HG02610 (cell line): ENCODE results near the gene PARD3.

Source experiments
- ATAC-seq: cut with Tn5 transposase; IDR thresholded peaks from one replicate; pipeline ENCODE4 v1.9.1; 2021; ENCODE audit warnings: mild to moderate bottlenecking, moderate library complexity; ENCODE audit not compliant: unreplicated experiment

Gene PARD3

DNA sequence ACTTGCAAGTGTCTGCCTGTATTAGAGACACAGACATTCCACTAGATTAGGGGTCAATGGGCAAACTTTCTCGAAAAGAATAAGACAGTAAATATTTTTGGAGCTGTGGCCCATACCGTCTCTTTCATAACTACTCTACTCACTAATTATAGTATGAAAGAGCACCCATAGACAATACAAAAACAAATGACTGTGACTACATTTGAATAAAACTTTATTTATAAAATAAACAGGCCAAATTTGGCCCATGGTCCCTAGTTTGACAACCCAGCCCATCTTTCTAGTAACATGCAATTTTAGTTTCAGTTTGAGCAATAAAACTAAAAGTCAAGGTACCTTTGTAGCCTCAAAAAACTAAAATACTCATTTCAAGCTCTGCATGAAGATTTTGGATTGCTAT lies 294.6 kb downstream of the PARD3 start:
- no peak for ATAC-seq

DNA sequence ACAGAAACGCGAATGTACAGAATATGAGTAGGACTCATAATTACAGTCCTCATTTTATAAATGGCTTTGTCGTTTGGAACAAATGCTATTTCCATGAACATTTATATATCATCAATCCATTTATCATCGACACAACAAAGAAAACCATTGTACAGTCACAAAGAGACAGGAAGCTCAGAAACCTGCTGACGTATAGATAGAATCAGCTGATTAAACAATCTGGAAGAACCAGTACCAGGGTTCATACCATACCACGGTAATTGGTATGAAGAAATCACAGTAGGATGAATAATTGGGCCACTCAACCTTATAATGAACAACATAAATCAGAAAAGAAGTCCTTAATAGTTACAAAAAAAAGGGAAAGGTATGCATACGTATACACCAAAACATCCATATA lies 295.0 kb downstream of the PARD3 start:
- no peak for ATAC-seq

DNA sequence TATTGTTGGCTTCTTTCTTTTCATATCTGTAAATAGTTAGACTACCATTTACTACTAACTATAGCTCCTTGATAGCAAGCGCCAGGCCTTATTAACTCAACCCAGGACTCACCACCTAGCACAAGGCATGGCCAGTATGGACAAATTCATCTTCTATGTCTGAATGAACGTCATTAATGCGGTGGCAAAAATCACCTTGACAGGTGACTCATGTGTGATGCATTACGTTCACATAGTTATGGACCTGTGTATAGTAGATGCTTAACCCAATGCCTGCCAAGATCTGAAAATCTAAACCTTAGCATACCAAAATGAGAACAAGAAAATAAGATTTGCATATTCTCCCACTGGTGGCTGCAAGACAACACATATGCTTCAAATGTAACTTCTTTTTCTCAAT lies 300.8 kb downstream of the PARD3 start:
- ATAC-seq = no peak

DNA sequence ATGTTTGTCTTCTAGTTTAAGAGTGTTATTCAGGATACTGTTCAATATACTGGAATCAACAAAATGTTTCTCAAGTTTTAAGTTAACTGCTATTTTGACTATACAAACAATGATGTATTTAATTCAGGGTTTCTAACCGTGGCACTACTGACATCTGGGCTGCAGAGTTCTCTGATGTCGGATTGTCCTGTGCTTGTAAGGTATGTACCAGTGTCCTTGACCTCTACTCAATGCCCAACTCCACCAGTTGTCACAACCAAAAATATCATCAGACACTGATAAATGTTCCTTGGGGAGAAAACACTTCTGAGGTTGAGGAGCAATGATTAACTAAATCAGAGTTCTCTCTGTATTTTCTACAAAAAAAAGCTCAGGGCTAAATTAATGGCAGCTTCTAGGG lies 301.5 kb downstream of the PARD3 start:
- ATAC-seq = no peak

DNA sequence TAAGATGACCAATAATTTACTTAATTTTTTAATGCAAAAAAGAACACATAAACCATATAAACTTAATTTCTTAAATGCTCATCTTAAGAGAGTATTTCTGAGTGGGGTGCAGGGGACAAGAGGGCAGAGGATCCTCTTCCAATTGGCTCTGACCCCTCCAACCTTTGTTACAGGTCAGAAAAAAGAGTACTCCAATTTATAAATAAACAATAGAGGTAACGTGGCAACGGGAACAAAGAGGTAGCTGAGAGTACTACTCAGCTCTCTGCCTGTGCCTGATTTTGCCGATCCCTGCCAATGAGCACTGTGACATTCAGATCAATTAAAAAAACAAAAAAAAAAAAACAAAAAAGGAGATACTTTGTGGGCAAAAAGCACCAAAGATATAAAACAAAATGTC lies 307.9 kb downstream of the PARD3 start:
- no peak for ATAC-seq

DNA sequence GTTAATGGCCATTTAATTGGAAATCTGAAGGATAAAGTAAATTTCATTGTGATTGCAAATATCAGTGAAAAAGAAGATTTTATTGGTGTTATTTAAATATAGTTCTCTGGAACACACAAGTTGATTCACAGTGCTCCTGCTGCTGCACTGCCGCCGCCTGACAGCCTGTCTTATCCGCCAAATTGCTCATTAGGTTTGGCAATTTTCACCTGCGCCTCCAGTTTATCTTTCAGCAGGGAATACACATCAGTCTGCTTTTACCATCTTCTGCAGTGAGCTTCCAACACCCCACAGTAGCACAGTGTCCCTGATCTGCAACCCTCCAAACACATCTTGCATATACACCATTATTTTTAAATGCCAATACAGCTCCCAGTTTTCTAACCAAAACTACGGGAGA lies 308.3 kb downstream of the PARD3 start:
- ATAC-seq = no peak

DNA sequence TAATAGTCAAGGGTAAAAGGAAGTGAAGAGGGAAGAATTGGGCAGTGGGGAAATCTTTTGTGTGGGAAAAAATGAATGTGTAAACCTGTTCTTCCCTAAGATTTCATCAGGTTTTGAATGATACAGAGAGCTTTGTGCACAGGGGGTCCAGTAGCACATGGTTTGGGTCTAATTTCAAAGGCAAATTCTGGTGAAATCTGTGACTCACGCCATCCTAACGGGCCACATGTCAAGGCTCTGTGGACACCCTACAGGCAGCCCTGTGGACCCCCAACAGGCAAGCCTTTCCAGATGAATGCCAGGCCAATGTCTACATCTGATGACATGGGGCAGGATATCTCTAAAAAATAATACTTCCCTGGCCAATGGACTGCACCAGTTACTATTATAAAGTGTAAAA lies 309.8 kb downstream of the PARD3 start:
- no peak for ATAC-seq

DNA sequence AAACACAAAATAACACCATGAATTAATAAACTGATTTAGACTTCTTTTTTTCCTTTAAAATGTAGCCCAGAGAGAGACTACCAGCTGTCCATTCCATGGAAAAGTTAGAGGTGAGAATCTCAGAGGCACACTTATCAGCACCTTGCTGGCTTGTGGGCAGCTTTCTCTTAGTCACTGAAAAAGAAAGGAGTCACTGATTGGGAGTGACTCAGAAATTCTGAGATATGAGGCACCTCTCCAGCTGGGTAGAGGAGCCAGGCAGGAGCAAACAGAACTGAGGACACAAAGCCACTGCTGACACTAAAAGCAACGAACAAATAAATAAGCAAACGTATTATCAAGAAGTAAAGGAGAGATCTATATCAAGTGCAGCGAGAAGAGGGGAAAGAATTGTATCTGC lies 310.6 kb downstream of the PARD3 start:
- ATAC-seq = no peak

DNA sequence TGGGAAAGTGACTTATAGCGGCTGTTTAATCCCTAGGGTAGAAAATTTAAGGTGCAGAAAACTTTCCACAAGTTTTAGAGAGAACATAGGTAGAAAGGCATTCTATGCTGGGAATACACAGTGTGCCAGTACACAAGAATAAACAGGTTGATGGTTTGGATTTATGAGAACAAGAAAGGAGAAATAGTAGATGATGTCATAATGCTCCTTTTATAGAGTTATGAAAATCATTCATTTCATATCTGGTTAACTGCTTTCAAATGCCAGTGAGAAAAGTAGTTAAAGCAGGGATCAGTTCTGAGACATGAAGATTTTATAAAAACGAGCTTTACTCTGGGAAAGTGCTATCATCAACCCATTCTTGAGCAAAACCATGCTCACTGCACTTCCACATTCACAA lies 311.4 kb downstream of the PARD3 start:
- no peak for ATAC-seq

DNA sequence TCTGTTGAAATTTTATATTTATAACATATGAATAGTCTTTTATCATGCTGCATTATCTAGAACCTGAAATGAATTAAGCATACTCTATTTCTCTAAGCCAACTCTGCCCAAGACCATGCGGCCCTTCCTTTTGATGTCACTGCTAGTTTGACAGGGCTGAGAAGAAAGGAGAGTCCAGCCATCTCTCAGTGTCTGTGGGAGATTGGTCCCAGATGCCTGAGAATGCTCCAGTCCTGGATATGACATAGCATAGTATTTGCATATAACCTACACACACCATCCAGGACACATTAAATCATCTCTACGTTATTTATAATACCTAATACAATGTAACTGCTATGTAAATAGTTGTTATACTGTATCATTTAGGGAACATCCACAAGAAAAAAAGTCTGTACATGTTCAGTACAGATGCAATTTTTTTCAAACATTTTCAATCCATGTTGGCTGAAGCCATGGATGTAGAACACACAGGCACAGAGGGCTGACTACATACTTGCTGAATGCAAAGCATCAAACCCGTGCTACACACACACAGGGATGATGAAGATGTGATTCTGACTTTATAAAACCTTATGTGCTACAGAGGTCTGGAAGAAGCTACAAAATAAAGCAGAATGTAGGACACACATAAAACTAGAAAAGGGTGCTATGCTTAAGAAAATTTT lies 315.4 kb downstream of the PARD3 start:
- no peak for ATAC-seq

DNA sequence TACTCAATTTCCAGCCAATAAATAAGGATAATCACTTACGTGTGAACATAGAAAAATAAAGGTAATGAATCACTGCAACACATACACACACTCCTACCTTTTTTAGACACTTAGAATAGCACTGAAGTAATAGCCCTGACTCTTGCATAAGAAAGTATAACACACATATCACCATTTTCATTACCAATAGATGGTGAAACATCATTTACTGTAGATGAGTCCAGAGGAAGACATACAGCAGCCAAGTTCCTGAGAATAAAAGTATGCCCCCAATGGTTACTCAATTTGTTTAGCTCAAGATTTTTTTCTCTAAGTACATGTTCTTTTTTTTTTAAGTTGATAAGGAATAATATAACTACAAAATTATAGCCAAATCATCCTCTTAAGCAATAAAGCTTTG lies 316.3 kb downstream of the PARD3 start:
- ATAC-seq = no peak

DNA sequence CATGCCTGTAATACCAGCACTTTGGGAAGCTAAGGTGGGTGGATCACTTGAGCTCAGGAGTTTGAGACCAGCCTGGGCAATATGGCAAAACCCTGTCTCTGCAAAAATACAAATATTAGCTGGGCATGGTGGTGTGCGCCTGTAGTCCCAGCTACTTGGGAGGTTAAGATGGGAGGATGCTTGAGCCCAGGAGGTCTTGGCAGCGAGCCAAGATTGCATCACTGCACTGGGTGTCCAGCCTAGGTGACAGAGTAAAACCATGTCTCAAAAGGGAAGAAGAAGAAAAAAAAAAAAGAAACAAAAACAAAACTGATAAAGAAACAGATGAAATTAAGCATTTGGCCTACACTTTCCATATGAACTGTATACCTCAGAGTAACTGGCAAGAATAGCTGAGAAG lies 319.2 kb downstream of the PARD3 start:
- ATAC-seq = no peak

DNA sequence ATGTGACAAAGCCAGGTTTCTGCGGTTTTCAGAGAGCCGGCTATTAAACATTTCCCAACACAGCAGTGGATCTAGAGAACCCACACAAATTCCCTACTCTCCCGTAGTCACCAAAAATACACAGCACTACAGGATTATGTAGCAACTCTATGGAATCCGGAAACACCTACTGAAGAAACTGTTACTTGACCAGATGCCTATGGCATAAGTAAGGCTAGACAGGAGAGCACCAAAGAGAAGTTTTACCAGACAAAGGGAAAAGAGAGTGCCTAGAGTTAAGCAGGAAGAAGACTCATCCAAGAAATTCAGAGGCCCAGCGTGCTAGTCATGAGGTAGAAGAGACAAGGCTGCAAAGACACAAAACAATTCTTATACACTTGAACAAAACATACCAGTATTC lies 321.1 kb downstream of the PARD3 start:
- ATAC-seq = no peak

DNA sequence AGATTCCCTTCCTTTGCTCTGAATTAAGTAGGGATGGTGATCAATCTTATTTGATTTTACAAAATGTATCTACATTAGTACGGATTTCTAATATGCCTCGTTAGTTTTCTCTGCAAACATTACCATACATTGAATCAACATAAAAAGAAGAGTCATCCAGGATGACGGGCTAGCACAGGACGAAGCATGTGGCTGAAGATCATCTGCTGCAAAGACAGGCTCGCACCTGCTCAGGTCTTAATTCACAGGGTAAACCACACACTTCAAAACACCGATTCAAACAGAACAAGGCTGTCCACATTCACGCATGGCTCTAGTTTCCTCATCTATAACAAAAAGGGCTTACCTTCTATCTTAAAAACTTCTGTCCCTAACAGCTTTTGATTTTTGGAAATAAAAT lies 323.0 kb downstream of the PARD3 start:
- no peak for ATAC-seq

DNA sequence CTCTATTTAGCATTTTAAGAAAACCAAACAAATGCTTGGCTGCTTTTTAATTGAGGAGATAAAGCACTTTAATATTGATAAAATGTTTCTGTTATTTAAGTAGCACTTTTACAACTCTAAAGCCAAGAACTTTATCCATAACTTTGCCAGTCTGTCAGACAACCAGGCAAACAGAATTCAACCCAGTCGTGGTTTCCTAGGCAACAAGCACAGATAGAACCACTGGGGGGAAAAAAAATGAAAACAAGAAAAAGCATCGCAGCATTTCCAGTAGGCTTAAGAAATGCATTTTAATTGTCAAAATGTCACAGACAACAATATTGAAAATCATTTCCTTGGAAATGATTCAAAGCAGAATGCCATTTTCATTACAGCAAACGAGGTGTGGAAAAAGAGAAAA lies 323.4 kb downstream of the PARD3 start:
- no peak for ATAC-seq

DNA sequence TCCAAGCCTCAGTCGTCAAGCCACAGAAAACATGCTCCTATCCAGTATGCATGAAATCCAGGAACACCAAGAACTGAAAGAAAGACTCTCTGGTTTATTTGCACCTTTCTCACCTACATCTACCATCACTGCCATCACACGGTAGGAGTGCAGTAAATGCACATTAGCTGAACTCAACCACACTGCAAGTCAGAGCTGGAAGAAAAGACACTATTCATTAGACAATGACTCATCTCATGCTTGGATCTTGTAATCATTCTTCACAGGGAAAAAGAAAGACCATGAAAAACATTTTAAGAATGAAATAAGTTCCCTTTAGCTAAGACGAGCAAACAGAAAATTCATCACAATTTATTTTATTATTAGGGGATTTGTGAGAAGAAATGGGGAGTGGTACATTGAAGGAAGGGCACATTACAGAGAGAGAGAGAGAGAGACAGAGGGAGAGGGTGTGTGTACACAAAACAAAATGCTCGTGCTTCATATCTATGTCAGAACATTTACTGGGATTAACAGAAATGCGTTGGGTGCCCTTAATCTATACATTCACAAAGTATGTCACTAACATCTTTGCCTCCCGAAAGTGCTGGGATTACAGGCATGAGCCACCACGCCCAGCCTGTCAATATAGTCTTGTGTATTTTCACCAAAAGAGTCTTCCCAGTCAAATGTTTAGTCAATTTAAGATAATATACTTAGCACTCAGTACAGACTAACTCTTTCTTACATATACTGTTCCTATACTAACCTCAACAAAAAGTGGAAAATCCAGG lies 324.9 kb downstream of the PARD3 start:
- ATAC-seq = no peak

DNA sequence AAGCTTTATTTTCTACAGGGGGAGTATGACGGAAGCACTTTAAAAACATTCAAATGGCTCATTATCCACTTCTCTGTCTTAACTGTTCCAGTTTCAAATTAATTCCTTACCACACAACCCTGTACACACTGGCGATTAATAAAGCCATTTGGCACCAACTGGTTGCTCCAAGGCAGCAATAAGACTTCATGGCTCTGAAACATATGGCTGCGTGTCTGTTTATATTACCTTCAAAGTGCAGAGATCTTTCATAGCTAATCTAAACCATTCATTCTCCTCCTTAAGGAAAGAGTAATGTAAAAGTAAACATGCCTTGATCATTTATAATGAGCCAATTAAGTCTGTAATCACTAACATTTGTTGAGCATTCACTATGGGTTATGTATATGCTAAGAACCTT lies 325.7 kb downstream of the PARD3 start:
- ATAC-seq = no peak

DNA sequence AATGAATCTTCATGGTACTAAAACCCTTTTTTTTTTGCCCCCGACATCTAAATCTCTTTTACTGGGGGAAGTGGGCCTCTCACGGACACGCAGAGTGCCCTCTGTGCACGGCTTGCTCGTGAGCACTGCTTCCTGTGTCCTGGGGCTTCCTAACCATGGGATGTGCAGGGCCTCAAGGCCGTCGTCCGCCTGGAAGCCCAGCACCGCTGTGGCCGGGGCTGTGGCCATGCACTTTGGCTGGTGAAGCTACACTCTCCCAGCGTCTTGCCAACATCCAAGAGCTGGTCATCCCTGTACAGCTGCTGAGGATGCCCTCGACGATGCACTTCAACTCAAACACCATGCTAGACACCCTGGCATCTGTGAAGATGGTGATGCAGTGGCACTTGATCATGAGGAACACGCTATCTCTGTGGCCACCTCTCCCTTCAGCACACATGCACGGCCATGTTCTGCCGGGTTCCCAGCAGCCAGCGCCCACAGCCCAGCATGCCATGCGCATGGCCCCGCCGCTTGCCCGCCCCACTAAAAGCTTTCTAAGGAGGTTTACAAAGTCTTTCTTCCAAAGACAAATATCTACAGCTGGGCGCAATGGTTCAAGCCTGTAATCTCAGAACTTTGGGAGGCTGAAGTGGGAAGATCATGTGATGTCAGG lies 326.5 kb downstream of the PARD3 start:
- ATAC-seq = no peak

DNA sequence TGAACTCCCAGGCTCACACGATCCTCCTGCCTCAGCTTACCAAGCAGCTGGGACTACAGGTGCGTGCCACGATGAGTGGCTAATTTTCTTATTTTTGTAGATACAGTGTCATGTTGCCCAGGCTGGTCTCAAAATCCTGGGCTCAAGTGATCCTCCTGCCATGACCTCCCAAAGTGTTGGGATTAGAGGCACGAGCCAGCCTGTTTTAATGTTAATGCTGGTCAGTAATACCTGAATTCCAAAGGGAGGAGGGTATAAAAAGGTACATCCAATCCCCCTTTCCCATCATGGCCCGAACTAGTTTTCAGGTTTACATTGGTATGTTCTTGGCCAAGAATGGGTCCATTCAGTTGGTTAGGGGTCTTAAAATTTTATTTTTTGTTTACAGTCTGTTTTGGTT lies 329.1 kb downstream of the PARD3 start:
- no peak for ATAC-seq

DNA sequence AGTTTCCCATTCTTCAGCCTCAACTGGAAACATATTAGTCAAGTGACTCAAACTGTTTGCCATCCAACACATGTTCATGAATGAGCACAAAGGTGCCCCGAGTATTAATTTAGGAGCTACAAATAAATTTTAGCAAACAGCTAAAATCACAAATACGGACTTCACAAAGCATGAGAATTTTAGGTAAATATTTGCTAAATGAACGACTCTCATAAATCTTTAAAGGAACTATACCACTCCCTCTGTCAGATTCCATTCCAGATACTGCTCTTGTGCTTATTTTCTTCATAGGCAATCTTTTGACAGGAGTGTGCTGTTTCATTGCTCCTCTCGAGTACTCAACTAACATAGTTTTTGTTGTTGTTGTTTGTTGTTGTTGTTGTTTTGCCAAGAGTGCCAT lies 330.9 kb downstream of the PARD3 start:
- no peak for ATAC-seq

DNA sequence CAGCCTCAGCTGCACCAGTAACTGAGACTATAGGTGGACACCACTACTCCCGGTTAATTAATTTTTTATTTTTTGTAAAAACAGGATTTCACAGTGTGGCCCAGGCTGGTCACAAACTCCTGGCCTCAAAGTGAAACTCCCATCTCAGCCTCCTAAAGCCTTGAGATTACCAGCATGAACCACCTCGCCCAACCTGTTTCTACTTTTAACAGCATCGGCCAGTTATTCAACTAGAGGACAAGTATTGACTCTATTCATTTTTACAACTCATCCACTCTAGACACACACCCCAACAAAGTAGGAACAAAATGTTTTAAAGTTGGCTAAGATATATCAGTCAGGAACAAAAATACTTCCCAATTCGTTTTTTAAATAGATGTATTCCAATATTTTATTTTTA lies 334.8 kb downstream of the PARD3 start:
- ATAC-seq = no peak

DNA sequence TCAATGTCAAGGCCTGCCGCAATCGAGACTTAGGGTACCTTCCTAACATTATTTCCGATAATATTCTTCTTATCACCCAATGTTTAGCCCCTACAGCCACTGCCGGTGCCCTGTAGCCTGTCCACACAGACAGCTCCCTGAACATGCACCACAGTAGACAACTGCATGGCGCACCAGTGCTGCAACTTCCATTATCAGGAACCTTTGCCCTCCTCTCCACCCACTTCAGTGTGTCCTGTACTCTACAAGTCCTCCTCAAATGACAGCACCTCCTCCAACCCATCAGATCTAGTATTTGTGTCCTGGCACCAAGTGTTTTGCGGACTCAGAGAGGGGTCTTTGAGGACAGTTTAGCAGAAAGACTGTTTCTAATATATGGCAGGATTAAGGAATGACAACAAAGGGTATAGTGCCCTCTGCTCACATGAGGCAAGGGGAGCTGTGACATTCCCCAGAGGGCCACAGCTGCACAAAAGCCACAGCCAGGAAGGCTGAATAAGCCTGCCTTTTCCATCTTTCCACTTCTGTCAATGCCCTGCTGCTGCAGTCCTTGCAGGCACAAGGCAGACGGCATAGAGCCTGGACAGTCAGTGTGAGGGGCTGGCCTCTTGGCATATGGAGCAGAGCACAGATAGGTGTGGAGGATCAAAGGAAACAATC lies 335.4 kb downstream of the PARD3 start:
- ATAC-seq = no peak
